GM10266 (cell line): ENCODE data around the gene PANK4.
"Not testable (repeated sequence)": the region's sequence is repeated elsewhere in the genome, so short reads cannot be mapped to it uniquely, and the experiment has no call there.

ENCODE experiments used
- DNase-seq: peaks from one replicate; pipeline ENCODE4 v3.0.0; 2012; ENCODE audit errors: extremely low spot score
- CTCF ChIP-seq: IDR thresholded peaks from 2 replicates; pipeline ENCODE4 v1.5.1; 2012; ENCODE audit warnings: mild to moderate bottlenecking, low read depth; ENCODE audit not compliant: control insufficient read depth, insufficient read depth; ENCODE audit errors: missing control alignments

PANK4 gene

DNA sequence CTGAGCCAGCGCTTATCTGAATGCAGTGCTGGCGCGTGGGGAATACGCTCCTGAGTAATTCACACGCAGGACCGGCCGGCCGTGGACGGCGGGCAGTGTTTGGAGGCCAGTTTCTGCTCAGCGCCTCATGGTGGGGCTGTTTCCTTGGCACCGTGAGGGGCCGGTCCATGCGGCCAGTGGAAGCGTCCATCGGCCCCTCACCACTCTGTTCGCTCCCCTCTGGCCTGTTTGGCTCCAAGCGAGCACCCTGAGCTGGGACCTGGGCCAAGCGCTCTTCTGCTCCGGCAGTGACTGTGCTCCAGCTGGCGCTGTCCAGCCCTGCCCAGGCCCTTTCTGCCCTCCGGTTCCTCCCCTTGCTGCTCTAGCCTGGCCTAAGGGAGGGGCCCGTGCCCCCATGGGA is 66.6 kb downstream of the PANK4 start:
- TF ChIP-seq CTCF, result no peak
- DNase-seq, result no peak

DNA sequence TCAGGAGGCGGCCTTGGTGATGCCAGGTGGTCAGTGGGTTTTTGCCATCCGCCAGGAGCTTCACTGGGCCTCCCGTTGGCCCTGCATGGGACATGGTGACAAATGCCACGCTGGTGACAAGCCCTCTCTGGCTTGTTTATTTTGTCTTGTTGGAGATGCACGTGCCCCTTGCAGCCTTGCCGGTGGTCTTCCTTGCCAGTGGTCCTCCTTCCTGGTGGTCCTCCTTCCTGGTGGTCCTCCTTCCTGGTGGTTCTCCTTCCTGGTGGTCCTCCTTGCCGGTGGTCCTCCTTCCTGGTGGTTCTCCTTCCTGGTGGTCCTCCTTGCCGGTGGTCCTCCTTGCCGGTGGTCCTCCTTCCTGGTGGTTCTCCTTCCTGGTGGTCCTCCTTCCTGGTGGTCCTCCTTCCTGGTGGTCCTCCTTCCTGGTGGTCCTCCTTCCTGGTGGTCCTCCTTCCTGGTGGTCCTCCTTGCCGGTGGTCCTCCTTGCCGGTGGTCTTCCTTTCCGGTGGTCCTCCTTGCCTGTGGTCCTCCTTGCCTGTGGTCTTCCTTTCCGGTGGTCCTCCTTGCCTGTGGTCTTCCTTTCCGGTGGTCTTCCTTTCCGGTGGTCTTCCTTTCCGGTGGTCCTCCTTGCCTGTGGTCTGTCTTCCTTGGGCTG is 67.2 kb downstream of the PANK4 start:
- DNase-seq, result not testable (repeated sequence)

DNA sequence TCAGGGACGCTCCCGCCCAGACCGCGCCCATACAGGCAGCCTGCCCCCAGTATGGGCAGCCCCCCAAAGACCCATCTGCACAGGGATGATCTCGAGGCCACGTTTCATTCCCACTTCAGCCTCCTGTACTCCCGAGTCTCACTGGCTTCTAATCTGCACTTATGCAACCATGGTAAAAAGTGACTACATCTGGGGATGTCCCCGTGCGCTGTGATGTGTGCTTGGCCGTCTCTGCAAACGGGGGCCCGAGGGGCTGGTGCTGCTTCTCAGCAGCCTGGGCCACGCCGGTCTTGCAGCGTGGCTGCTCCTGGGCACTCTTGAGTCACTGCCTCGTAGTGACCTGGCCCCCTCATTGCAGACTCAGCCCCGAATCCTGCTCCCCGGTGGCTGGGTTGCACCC is 67.7 kb downstream of the PANK4 start:
- DNase-seq, result no peak
- TF ChIP-seq CTCF, result no peak
